GM10266 (cell line): ENCODE data around the gene AP1AR.

Experiments used
- DNase-seq: peaks from one replicate; pipeline ENCODE4 v3.0.0; 2012; ENCODE audit errors: extremely low spot score
- CTCF ChIP-seq: IDR thresholded peaks from 2 replicates; pipeline ENCODE4 v1.5.1; 2012; ENCODE audit warnings: mild to moderate bottlenecking, low read depth; ENCODE audit not compliant: control insufficient read depth, insufficient read depth; ENCODE audit errors: missing control alignments

AP1AR gene

GRCh38 chr4:112210777-112211176 lies 20.8 kb upstream of the AP1AR start:
- no peak for DNase-seq
- no peak for TF ChIP-seq CTCF

GRCh38 chr4:112213091-112213490 lies 18.5 kb upstream of the AP1AR start:
- TF ChIP-seq CTCF: no peak
- no peak for DNase-seq

- DNase-seq: no peak
- TF ChIP-seq CTCF: no peak
These were observed 17.7 kb upstream of the AP1AR start for GRCh38 chr4:112213856-112214255.

- no peak for DNase-seq
- peak; percentile 40 for TF ChIP-seq CTCF
These were observed 17.0 kb upstream of the AP1AR start for GRCh38 chr4:112214390-112215264.

GRCh38 chr4:112219826-112220366 lies 11.7 kb upstream of the AP1AR start:
- no peak for DNase-seq
- TF ChIP-seq CTCF: no peak

GRCh38 chr4:112222219-112222955 lies 9.2 kb upstream of the AP1AR start:
- no peak for DNase-seq
- no peak for TF ChIP-seq CTCF
